Mammary epithelial cell (primary cell): Measurements from ENCODE around the gene GIN1.

Experiments
- EZH2 ChIP-seq: IDR thresholded peaks from 2 replicates; pipeline ENCODE4 v1.6.1; 2012; ENCODE audit warnings: low read length, inconsistent platforms, borderline replicate concordance
- TF ChIP-seq, protein P1 (sequence below), 2 donors: IDR thresholded peaks in 1 of 2; conservative IDR thresholded peaks in 1 of 2; 2 replicates each; pipeline ENCODE4 v1.5.1; 2011 to 2012; ENCODE audit warnings: inconsistent platforms in 2 of 2, low read length in 2 of 2, mild to moderate bottlenecking in 2 of 2, control low read depth in 1 of 2, low read depth in 1 of 2; ENCODE audit not compliant: insufficient read depth in 1 of 2; ENCODE audit errors: extremely low read depth in 1 of 2

DNA sequence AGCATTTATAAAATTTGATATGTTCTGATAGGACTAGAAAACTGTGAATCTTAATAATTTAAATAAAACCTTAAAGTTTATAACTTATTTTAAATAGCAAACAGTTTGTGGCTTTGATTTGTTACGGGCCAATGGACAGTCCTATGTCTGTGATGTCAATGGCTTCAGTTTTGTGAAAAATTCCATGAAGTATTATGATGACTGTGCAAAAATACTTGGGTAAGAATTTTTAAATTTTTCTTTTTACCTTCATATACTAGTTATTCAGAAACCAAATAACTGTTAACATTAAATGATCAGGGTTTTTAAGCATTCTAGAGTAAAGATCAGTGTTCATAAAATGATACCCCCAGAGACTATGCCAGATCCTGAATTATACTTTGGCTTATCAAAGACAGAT lies 31.2 kb upstream of the GIN1 start:
- TF ChIP-seq EZH2: no peak
- TF ChIP-seq, protein P1, sequence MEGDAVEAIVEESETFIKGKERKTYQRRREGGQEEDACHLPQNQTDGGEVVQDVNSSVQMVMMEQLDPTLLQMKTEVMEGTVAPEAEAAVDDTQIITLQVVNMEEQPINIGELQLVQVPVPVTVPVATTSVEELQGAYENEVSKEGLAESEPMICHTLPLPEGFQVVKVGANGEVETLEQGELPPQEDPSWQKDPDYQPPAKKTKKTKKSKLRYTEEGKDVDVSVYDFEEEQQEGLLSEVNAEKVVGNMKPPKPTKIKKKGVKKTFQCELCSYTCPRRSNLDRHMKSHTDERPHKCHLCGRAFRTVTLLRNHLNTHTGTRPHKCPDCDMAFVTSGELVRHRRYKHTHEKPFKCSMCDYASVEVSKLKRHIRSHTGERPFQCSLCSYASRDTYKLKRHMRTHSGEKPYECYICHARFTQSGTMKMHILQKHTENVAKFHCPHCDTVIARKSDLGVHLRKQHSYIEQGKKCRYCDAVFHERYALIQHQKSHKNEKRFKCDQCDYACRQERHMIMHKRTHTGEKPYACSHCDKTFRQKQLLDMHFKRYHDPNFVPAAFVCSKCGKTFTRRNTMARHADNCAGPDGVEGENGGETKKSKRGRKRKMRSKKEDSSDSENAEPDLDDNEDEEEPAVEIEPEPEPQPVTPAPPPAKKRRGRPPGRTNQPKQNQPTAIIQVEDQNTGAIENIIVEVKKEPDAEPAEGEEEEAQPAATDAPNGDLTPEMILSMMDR (conservative IDR thresholded peaks at IDR 0.05 in 1 of 2, IDR thresholded peaks at IDR 0.05 in 1 of 2; ENCODE audit: extremely low read depth in 1 of 2, insufficient read depth in 1 of 2, low read depth in 1 of 2, low read length in 2 of 2): no peak
